ENCODE data around the gene ASCL2.
"Not testable (repeated sequence)": the region's sequence is repeated elsewhere in the genome, so short reads cannot be mapped to it uniquely, and the experiment has no call there.

Gene ASCL2

DNA sequence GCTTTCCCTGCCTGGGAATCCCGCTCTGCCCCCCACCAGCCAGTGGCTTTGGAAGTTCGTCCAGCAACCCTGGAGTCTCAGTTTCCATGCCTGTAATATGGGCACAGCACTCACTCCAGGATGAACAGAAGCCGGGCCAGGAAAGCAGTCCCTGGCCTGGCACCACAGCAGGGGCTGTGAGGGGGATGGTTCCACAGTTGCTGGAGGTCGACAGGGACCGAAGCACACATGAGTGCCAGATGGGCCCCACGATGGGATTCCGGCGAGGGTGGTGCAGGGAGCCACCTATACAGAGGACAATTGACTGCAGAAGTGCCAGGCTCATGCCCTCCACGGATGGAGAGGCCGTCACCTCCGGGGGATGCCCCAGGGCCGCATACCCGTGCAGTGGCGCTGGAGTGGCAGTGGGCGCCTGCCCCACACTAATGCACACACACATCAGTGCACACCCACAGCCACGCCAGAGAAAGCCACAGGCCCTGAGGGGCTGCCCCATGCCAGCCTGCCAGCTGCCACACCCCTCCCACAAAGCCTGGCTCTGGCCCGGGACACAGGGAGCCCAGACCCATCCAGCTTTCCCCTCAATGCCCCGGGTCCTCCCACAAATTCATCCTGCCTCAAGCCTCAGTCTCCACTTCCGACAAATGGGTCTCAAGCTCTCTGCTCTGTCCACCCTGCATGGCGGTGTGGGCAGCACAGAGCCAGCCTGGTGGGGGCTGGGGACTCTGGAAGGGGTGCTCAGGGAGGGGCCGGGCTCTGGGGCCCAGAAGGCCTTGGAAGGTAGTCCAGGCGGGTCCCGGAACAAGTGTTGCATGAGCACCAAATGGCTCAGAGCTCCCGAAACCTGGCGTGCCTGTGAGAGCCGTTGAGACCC lies 9.7 kb downstream of the ASCL2 start:
- no peak for DNase-seq (ENCODE audit: low read depth)

DNA sequence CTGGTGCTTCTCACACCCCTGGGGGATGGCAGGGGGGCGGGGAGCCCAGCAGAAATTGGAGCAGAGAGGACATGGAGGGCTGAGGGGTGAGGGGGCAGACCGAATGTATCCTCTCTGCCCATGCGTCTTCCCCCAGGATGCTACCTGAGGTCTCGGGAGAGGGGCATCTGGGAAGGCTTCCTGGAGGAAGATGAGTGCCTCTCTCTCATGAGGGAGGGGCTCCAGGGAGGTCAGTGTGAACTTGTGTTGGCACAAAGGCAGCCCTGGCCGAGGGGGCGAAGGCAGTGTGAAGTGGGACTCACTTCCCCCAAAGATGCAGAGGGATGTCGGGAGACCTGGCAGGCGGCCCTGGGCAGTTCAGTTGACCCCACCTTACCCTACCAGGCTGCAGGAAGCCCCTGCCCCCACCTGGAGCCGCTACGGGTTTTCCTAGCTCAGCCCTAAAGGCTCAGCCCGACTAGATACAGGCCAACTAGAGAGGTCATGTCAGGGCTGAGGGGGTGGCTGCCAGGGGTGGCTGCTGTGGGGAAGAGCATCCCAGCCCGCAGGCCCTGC lies 10.4 kb downstream of the ASCL2 start:
- DNase-seq (ENCODE audit: low read depth), result no peak

DNA sequence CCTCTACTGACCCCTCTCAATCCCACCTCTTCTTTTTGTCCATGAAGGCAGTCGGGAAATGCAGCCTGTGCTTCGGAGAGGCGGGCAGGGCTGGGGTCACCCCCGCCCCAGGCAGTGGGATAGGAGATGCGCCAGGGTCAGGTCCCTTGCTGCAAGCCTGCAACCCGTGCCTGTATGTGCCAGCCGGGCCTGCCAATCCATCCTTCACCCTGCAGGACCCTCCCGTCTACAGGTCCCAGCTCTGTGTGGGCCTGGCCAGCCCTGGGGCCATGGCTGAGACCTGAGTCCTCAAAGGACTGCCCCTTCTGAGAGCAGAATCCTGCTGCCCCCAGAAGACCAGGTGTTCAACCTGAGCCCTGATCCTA lies 10.9 kb downstream of the ASCL2 start:
- no peak for DNase-seq (ENCODE audit: low read depth)

DNA sequence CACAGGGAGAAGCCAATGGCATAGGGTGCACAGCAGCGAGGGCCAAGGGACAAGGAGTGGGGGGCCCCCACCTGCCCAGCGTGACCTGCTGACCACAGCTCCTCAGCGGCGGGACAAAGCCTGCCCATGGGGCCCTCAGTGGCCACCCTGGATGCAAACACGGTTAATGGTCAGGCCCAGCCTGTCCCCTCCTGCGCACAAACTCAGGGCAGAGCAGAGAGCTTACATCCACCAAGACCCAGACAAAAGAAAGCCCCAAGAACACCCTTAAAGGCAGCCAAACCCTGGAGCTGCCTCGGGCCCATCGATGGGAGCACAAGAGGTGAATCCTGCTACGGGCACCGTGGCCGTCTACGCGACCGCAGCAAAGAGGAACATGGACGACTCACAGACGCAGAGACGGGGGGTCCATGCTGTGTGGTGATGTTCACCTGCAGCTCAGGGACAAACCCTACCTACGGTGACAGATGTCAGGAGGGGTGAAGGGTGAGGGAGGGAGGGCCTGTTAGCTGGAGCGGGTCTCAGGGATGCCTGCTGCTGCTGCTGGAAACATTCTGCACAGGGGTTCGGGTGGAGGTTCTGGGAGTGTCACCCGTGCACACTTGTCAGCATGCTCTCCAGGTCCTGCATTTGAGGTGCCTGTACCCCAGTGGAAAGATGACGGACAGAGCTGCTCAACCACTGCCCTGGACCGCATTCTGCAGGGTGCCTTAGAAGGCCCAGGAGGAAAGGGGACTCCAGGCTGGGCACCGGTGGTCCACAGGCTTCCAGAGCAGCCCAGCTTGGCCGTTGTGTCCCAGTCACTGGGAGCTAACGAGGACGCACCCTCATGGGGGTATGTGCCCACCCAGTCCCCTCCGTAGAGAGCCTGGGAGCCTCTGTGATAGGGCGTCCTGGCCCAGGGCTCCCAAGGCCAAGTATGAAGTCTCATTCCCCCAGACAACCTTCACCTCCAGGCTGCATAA lies 11.6 kb downstream of the ASCL2 start:
- no peak for DNase-seq (ENCODE audit: low read depth)

DNA sequence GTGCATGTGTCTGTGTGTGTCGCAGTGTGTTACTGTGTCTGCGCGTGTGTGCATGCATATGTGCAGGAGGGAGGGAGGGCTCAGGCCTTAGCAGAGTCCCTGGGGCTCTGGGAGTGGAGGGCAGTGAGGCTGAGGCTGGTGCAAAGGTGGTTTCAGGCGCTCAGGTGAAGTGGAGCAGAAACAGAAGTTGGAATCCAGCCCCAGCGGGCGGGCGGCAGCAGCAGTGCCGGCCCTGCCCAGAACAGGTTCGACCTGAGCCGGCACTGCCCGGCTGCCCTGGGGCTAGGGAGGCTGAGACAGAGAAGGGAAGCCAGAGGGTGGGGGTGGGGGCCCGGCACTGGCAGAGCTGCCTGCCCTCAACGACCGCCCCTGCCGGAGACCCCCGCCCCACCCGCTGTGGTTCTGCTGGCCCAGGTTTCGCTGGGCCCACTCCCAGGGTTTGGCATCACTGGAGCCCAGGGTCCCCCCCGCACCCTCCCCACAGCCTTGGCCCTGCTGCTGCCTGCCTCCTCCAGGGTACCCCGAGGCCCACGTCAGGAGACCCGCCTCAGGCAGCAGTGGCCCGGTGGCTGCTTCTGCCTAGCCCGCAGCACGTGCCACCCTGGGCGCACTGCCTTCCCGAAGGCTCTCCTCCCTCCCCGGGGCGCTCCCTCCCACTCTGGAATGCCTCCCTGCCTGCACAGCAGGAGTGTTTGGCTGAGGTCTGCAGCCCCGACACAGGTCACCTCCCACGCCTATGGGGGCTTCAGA lies 13.3 kb downstream of the ASCL2 start:
- no peak for DNase-seq (ENCODE audit: low read depth)

DNA sequence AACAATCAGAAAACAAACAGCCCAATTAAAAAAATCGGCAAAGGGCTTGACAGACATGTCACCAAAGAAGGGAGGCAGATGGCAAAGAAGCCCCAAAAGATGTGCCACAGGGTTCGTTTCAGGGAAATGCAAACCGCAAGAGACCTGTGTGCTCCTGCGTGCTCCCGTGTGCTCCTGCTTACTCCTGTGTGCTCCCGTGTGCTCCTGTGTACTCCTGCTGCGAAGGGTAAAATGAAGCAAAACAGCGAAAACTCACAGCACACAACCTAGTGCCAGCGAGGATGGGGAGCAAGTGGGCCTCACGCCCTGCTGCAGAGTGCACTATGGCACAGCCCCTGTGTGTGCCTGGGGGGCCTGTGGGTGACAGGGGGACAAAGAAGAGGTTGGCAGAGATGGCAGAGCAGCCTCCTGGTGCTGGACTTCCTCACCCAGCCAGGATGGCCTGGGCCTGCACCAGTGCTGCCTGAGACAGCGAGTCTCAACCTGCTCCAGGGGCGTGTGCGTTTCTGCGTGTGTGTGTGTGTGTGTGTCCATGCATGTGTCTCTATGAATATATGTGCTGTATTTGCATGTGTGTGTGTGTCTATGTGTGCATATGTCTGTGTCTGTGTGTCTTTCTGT lies 14.0 kb downstream of the ASCL2 start:
- DNase-seq (ENCODE audit: low read depth), result no peak

DNA sequence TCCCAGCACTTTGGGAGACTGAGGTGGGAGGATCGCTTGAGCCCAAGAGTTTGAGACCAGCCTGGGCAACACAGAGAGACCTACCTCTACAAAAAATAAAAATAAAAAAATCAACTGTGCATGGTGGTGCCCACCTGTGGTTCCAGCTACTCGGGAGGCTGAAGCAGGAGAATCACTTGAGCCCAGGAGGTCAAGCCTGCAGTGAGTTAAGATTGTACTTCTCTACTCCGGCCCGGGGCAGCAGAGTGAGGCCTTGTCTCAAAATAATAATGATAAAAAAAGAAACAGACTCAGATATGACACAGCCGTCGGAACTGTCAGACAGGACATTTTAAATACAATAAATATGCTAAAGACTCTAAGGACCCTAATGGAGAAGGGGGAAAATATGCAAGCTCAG lies 18.4 kb downstream of the ASCL2 start:
- no peak for DNase-seq (ENCODE audit: low read depth)

DNA sequence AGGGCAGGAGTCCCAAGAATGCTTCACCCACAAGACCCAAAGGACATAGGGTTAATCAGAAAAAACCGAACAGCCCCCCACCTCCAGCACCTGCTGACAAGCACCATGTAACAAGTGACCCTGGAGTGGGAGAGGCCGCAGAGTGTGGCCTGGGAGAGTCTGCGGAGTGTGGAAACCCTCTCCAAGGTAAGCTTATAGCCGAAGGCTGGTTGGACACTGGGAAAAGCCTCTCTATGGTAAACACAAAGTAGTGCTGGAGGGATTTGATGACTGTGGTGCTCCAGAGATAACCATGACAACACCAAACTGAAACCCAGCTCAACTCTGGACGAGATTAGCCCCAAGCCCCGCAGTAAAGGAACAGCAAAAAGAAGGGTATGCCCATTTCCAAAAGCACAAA lies 19.2 kb downstream of the ASCL2 start:
- no peak for DNase-seq (ENCODE audit: low read depth)

DNA sequence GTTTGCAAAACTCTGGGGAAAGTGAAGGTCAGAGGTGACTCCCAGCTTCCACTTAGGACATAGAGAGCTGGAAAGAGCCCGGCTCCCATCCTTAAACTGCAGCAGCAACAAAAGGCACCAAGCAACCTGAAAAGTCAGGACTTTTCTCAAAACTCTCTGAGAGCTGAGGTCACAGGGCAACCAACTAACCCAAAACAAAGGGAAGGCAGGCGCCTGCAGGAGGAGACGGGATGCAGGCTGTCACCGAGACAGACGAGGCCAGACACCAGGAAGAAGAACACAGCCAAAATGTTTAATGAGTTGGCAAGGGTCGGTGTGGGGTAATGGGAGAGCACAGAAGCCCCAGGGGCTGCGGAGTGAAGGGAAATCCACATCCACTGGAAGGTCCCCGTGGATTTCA lies 19.9 kb downstream of the ASCL2 start:
- DNase-seq (ENCODE audit: low read depth), result no peak

DNA sequence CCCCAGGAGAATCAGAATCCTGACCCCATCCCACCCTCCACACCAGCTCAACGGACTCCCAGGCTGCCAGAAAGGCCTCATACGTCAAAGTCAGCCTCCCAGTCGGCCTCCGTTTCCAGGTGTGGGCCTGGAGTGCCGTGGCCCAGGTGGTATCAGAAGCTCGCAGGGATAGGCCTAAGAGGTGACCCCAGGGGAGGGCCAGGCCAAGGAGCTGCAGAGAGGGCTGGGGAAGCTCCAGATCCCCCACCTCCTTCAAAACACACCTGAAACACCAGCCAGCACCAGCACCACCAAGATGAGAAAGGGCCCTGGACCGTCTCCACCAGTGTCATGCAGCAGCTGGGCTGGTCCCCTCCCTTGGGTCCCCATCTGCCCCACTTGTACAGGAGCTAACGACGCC lies 20.3 kb downstream of the ASCL2 start:
- no peak for DNase-seq (ENCODE audit: low read depth)

DNA sequence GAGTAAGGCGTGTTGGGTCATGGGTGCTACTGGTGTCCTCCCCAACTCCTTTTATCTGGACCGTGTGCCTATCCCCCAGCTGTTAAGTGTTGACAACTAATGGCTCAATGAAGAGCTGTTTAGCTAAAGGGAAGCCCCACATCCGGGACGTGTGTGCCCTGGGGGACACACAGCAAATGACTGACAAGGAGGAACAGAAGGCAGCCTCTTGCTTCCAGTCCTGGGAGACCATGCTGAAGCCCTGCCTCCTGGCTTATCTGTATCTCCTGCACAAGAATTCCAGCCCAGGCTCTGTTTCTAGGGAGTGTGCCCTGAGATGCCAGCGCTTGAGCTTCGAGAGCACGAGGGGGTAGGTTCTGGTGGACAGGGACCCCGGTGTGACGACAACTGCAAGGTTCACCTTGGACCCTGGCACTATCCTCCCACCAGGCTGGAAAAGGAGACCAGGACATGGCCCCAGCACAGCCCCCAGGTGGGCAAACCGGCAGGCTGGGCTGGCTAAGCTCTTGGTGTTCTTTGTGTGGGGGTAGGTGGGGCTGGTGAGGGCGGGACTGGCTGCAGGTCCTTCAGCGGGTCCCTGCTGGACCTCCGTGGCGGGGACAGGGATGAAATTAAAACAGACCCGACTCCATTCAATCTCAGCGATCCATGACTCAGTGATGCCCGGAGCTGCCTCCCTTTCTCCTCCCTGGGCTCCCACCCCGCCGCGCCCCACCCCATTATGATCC lies 21.0 kb downstream of the ASCL2 start:
- no peak for DNase-seq (ENCODE audit: low read depth)

DNA sequence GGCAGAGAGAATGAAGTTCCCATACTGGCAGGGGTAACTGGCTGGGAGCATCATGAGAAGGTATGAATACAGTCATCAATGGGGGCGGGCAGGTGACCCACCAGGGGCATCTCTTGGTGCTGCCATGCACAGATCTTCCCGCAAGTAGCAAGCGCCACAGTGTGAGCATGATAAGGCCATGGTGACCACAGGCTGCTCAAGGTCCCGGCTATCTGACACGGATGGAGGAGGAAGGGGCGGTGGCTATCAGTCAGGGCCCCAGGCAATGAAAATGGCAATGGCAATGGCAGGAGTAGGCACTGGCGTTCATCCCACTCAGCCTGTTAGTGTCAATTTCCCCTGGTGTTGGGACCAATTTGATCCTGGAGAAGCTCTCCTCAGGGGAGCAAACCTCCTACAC lies 21.6 kb downstream of the ASCL2 start:
- DNase-seq (ENCODE audit: low read depth), result no peak

DNA sequence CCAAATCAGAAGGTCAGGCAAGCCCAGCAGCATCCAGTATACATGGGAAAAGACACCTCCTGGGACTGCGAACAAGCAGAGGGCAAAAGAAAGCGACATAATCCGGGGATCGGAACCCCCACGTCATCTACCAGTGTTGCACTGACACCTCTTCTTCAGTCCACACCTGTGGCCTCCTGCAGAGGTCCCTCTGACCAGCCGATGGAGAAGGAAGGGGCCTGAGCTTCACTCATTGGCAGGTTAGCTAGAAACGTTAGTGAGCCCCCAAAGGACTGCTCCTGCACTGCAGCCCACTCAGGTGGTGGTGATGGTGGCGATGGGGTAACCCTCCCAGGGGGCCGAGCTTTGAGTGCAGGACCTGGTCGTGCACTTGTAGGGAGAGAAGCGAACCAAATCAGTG lies 22.1 kb downstream of the ASCL2 start:
- DNase-seq (ENCODE audit: low read depth), result no peak

DNA sequence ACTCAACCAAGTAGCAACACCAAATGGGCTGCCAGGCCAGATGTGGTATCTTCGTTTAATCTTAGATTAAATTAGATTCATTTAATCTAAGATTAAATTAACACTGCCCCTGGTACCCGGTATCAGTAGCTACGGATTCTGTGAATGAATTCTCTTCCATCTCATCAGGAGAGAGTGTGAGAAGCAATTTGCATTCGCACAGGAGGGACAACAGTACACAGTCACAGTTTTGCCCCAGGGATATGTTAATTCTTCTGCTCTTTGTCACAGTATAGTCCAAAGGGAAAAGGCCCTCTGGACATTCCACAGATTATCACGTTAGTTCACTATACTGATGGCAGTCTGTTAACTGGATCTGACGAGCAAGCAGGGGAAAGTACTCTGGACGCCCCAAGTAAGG lies 22.9 kb downstream of the ASCL2 start:
- DNase-seq (ENCODE audit: low read depth), result no peak

DNA sequence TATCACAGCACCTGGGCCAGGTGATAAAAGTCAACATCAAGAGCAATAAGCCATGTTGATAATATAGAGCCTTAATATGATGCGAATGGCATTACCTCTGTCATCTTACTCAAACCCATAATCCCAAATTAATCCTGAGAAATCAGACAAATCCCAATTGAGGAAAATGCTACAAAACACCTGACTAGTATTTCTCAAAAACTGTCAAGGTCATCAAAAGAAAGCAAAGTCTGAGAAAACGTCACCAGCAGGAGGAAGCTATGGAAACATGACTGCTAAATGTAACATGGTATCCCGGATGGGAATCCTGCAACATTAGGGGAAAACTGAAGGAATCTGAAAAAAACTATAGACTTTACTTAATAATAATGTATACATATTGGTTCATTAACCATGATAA lies 29.6 kb downstream of the ASCL2 start:
- DNase-seq (ENCODE audit: low read depth), result no peak

DNA sequence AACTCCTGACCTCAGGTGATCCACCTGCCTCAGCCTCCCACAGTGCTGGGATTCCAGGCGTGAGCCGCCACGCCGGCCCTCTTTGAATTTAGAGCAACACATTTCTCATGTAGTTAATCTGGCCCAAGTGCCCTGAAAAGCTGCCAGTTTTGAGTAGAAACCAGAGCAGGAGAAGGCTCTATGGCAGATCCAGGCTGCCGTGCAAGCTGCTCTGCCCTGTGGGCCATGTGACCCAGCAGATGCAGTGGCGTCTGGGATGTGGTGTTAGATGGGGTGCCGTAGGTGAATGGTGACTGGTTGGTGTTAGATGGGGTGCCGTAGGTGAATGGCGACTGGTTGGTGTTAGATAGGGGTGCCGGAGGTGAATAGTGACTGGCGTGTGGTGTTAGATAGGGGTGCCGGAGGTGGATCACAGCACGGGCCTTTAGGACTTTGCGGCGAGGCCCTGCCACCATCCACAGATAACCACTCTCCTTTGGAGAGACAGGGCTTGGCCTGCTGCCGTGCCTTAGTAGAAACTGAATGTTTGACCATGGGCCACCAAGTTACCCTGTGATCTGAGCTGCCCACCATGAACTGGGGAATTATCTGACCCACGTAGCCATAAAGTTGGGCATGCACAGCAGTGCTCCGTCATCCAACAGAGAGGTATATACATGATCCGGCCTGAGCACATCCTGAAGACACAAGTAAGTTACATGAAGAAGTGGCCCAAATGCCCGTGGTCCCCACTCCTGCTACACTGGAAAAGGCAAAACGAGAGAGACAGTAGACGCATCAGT lies 32.7 kb downstream of the ASCL2 start:
- no peak for DNase-seq (ENCODE audit: low read depth)

DNA sequence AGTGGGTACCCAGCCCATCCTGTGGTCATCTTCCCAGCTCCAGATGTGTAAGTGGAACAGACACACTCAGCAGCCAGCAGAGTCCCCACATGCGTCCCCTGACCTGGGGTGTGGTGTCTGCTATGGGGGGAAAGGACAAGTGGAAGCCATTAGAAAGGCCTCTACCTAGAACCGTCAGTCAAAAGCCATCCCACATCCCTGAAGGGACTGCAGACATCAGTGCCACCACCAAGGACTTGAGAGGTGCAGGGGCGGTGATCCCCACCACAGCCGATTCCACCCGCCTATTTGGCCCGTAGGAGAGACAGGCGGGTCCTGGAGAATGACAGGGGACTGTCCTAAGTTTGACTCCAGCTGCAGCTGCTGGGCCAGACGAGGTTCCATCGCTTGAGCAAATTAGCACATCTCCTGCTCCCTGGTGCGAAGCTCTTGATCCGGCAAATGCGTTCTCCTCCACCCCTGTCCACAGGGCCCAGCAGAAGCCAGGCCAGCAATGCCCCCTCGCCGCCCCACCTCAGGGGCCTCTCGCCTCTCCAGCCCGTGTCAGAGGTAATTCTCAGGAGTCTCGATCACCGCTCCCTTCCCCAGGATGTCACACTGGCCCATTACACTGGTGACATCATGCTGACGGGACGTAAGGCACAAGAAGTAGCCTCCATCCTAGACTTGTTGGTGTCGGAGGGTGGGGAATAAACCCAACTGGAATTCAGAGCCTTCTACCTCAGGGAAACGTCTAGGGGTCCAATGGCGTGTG lies 33.8 kb downstream of the ASCL2 start:
- DNase-seq (ENCODE audit: low read depth), result not testable (repeated sequence)

DNA sequence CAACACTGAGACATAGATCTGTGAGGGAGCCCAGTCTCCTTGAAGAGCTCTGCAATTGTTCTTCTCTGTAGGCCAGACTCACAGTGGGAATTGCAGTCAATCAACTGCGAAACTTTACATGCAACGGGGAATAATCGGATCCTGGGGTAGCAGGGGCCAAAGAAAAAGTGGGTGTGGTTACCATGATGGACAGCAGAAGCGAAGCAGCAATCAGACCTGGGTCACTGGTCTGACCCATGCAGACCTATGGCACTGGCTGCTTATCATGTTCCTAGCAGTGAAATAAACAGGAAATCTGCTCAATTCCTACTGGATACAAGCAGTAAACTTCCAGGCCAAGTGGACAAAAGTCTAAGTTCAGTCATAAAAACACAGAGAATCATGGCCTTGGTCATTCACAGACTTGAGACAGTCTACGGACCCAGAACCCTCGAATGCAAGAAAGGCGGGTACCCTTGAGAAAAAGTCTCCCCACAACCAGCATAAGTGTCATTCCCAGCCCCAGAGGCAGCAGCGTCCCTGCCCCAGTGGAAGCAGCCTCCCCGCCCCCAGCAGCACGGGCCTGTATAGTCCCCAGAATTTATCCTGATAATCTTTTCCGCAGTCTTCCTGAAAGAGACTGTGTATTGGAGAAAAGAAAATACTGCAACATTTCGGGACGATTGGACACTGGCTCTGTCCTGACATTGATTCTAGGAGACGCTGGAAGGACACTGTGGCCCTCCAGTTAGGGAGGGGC lies 34.6 kb downstream of the ASCL2 start:
- DNase-seq (ENCODE audit: low read depth), result no peak

DNA sequence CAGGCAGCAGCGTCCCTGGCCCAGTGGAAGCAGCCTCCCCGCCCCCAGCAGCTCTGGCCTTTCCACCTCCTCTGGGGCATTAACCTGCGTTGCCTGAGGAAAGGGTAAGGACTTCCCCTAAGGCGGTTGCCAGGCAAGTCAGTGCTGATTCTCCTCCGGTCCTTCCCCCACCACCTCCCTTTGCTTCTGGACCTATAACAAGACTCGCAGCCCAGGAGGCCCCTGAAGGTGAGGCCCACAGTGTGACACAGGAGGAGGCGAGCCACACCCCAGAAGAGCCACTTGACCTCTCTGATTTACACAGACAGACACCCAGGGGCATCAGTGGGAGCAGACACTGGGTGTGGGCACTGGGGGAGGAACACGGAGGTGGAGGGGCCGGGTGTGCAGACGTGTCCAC lies 35.4 kb downstream of the ASCL2 start:
- no peak for DNase-seq (ENCODE audit: low read depth)
